HG03060 (cell line): ENCODE results near the gene XPR1.

Experiments
- ATAC-seq: cut with Tn5 transposase; IDR thresholded peaks from one replicate; pipeline ENCODE4 v1.9.1; 2021; ENCODE audit warnings: low read depth, moderate number of reproducible peaks; ENCODE audit not compliant: unreplicated experiment

Gene XPR1

GRCh38 chr1:180863158-180863775 is 231.4 kb downstream of the XPR1 start:
- no peak for ATAC-seq

- ATAC-seq: no peak
These were observed 250.1 kb downstream of the XPR1 start for GRCh38 chr1:180881806-180882509.

GRCh38 chr1:180884588-180885300 is 252.9 kb downstream of the XPR1 start:
- no peak for ATAC-seq

- ATAC-seq: no peak
These were observed 254.5 kb downstream of the XPR1 start for GRCh38 chr1:180886338-180886737.

- no peak for ATAC-seq
These were observed 256.0 kb downstream of the XPR1 start for GRCh38 chr1:180887841-180888240.

- ATAC-seq: peak; percentile 49
These were observed 257.0 kb downstream of the XPR1 start for GRCh38 chr1:180888870-180889269.

GRCh38 chr1:180889325-180889724 is 257.5 kb downstream of the XPR1 start:
- ATAC-seq: no peak

- no peak for ATAC-seq
These were observed 260.4 kb downstream of the XPR1 start for GRCh38 chr1:180892272-180892671.

- ATAC-seq: no peak
These were observed 260.9 kb downstream of the XPR1 start for GRCh38 chr1:180892675-180893074.

GRCh38 chr1:180893614-180894013 is 261.8 kb downstream of the XPR1 start:
- no peak for ATAC-seq

GRCh38 chr1:180896161-180896560 is 264.3 kb downstream of the XPR1 start:
- no peak for ATAC-seq

- no peak for ATAC-seq
These were observed 266.8 kb downstream of the XPR1 start for GRCh38 chr1:180898441-180899219.

- no peak for ATAC-seq
These were observed 267.4 kb downstream of the XPR1 start for GRCh38 chr1:180899262-180899661.

GRCh38 chr1:180901076-180901990 is 269.5 kb downstream of the XPR1 start:
- ATAC-seq: no peak

- no peak for ATAC-seq
These were observed 270.7 kb downstream of the XPR1 start for GRCh38 chr1:180902541-180902940.

GRCh38 chr1:180905927-180906326 is 274.1 kb downstream of the XPR1 start:
- no peak for ATAC-seq

- no peak for ATAC-seq
These were observed 274.7 kb downstream of the XPR1 start for GRCh38 chr1:180906511-180906910.

- ATAC-seq: no peak
These were observed 275.7 kb downstream of the XPR1 start for GRCh38 chr1:180907313-180908055.

- ATAC-seq: no peak
These were observed 276.4 kb downstream of the XPR1 start for GRCh38 chr1:180908074-180908765.
